ENCODE data around the gene NCOR2. TPM values are rescaled to one million over a fixed set of nuclear protein-coding genes. Genes with fewer than 3 reads are reported as not detected.

NCOR2 gene
- polyA plus RNA-seq, 1 donor from 2014 or later: 4.8 TPM

GRCh38 chr12:124570810-124571209 lies 3.4 kb upstream of the NCOR2 start:
- Histone ChIP-seq H3F3A (ENCODE audit: insufficient read depth, low read length, poor library complexity, severe bottlenecking) (no peaks in the 10 kb centered on the region), H4K20me1 (ENCODE audit: insufficient read depth) (no peaks in the 10 kb centered on the region), H3K27ac (ENCODE audit: low read length) (no peak overlapping the region), H3K4me3 (ENCODE audit: low read length) (no peak overlapping the region), H3K79me2 (replicated peaks; ENCODE audit: insufficient read depth, low read length) (peaks cover 7% of the 10 kb centered on the region), H2AFZ (ENCODE audit: low read depth, low read length) (no peak overlapping the region), H3K27me3 (ENCODE audit: insufficient read depth, low read depth, low read length) (no peaks in the 10 kb centered on the region), H3K36me3 (ENCODE audit: insufficient read depth, low read length) (no peaks in the 10 kb centered on the region), H3K9me2 (ENCODE audit: insufficient read depth, low read length) (no peaks in the 10 kb centered on the region), H3K9ac (ENCODE audit: low read length) (no peak overlapping the region), H3K9me3 (ENCODE audit: low read length) (no peaks in the 10 kb centered on the region), H3K4me2 (ENCODE audit: low read length) (no peak overlapping the region)
- TF ChIP-seq CTCF (IDR thresholded peaks at IDR 0.05; ENCODE audit: poor library complexity, severe bottlenecking): no peak
- TF ChIP-seq EZH2 (IDR thresholded peaks at IDR 0.05; ENCODE audit: borderline replicate concordance, insufficient read depth, low read length, poor library complexity, severe bottlenecking): no peak
- TF ChIP-seq MXI1 (conservative IDR thresholded peaks at IDR 0.05; ENCODE audit: poor library complexity, severe bottlenecking): no peak
- TF ChIP-seq EP300 (conservative IDR thresholded peaks at IDR 0.05; ENCODE audit: poor library complexity, severe bottlenecking): no peak
- no peak for TF ChIP-seq POLR2AphosphoS5 (IDR thresholded peaks at IDR 0.05)
- no peak for TF ChIP-seq RAD21 (conservative IDR thresholded peaks at IDR 0.05)
- TF ChIP-seq REST (IDR thresholded peaks at IDR 0.05; ENCODE audit: borderline replicate concordance): no peak
- TF ChIP-seq TAF1 (IDR thresholded peaks at IDR 0.05; ENCODE audit: low read depth): no peak
- no peak for TF ChIP-seq SMC3 (conservative IDR thresholded peaks at IDR 0.05; ENCODE audit: poor library complexity)

GRCh38 chr12:124569375-124570148 lies 2.1 kb upstream of the NCOR2 start:
- H3K4me2 ChIP-seq (ENCODE audit: low read length): no peak overlapping the region
- no peak overlapping the region for H2AFZ ChIP-seq (ENCODE audit: low read depth, low read length)
- H3K4me3 ChIP-seq (ENCODE audit: low read length): no peak overlapping the region

More at GRCh38 chr12:124569375-124570148, 2.1 kb upstream of the NCOR2 start:
- Histone ChIP-seq H3K9ac (ENCODE audit: low read length) (no peak overlapping the region), H3K27ac (ENCODE audit: low read length) (no peak overlapping the region), H3K9me3 (ENCODE audit: low read length) (no peaks in the 10 kb centered on the region), H3K79me2 (replicated peaks; ENCODE audit: insufficient read depth, low read length) (peaks cover 17% of the 10 kb centered on the region), H3K36me3 (ENCODE audit: insufficient read depth, low read length) (no peaks in the 10 kb centered on the region), H4K20me1 (ENCODE audit: insufficient read depth) (no peaks in the 10 kb centered on the region), H3K27me3 (ENCODE audit: insufficient read depth, low read depth, low read length) (no peaks in the 10 kb centered on the region), H3K9me2 (ENCODE audit: insufficient read depth, low read length) (no peaks in the 10 kb centered on the region), H3F3A (ENCODE audit: insufficient read depth, low read length, poor library complexity, severe bottlenecking) (no peaks in the 10 kb centered on the region)
- no peak for TF ChIP-seq EP300 (conservative IDR thresholded peaks at IDR 0.05; ENCODE audit: poor library complexity, severe bottlenecking)
- no peak for TF ChIP-seq MXI1 (conservative IDR thresholded peaks at IDR 0.05; ENCODE audit: poor library complexity, severe bottlenecking)
- no peak for TF ChIP-seq RAD21 (conservative IDR thresholded peaks at IDR 0.05)
- TF ChIP-seq EZH2 (IDR thresholded peaks at IDR 0.05; ENCODE audit: borderline replicate concordance, insufficient read depth, low read length, poor library complexity, severe bottlenecking): no peak
- no peak for TF ChIP-seq CTCF (IDR thresholded peaks at IDR 0.05; ENCODE audit: poor library complexity, severe bottlenecking)
- TF ChIP-seq SMC3 (conservative IDR thresholded peaks at IDR 0.05; ENCODE audit: poor library complexity): no peak
- no peak for TF ChIP-seq REST (IDR thresholded peaks at IDR 0.05; ENCODE audit: borderline replicate concordance)
- no peak for TF ChIP-seq TAF1 (IDR thresholded peaks at IDR 0.05; ENCODE audit: low read depth)
- no peak for TF ChIP-seq POLR2AphosphoS5 (IDR thresholded peaks at IDR 0.05)

Measured in neural cell (in vitro differentiated cells).